HEK293 (cell line): ENCODE measurements around the gene CBX8.
A peak's percentile ranks its signal among the peaks of the same experiment; 100 is the strongest.

Experiments
- ATF2 ChIP-seq: fragments of 450-650 bp; formaldehyde crosslinking; IDR thresholded peaks from 2 replicates; pipeline ENCODE4 v1.5.1; 2016; ENCODE audit warnings: missing biosample characterization, missing genetic modification characterization, low read depth
- BCL11A ChIP-seq: fragments of 450-650 bp; formaldehyde crosslinking; IDR thresholded peaks from 2 replicates; pipeline ENCODE4 v1.5.1; 2016; ENCODE audit warnings: low read depth, missing biosample characterization, missing genetic modification characterization
- CTCF ChIP-seq: fragments of 450-650 bp; formaldehyde crosslinking; IDR thresholded peaks from 2 replicates; pipeline ENCODE4 v1.5.1; 2016; ENCODE audit warnings: missing biosample characterization, missing genetic modification characterization
- GLIS1 ChIP-seq: fragments of 450-650 bp; formaldehyde crosslinking; IDR thresholded peaks from 2 replicates; pipeline ENCODE4 v1.5.1; 2016; ENCODE audit warnings: missing biosample characterization, missing genetic modification characterization
- HIC1 ChIP-seq: fragments of 450-650 bp; formaldehyde crosslinking; IDR thresholded peaks from 2 replicates; pipeline ENCODE4 v1.5.1; 2016; ENCODE audit warnings: missing biosample characterization, missing genetic modification characterization
- HOXD13 ChIP-seq: sonication (generic); formaldehyde crosslinking; IDR thresholded peaks from 2 replicates; pipeline ENCODE4 v1.8.0; 2022; ENCODE audit warnings: missing genetic modification reagents, borderline replicate concordance
- KLF7 ChIP-seq: fragments of 450-650 bp; formaldehyde crosslinking; IDR thresholded peaks from 2 replicates; pipeline ENCODE4 v1.5.1; 2016; ENCODE audit warnings: missing biosample characterization, missing genetic modification characterization, borderline replicate concordance
- PATZ1 ChIP-seq: fragments of 450-650 bp; formaldehyde crosslinking; IDR thresholded peaks from 2 replicates; pipeline ENCODE4 v1.5.1; 2016; ENCODE audit warnings: missing biosample characterization, missing genetic modification characterization
- PRDM1 ChIP-seq: fragments of 450-650 bp; formaldehyde crosslinking; IDR thresholded peaks from 2 replicates; pipeline ENCODE4; 2016; ENCODE audit warnings: missing biosample characterization, missing genetic modification characterization
- SP7 ChIP-seq: fragments of 450-650 bp; formaldehyde crosslinking; IDR thresholded peaks from 2 replicates; pipeline ENCODE4 v1.5.1; 2016; ENCODE audit warnings: missing biosample characterization, missing genetic modification characterization
- TRIM28 ChIP-seq: IDR thresholded peaks from 2 replicates; pipeline ENCODE4 v1.6.1; 2011; ENCODE audit warnings: low read length, control low read depth, borderline replicate concordance
- ZBTB21 ChIP-seq: fragments of 450-650 bp; formaldehyde crosslinking; IDR thresholded peaks from 2 replicates; pipeline ENCODE4 v1.5.1; 2017; ENCODE audit warnings: missing biosample characterization, missing genetic modification characterization
- ZEB2 ChIP-seq: fragments of 450-650 bp; formaldehyde crosslinking; IDR thresholded peaks from 2 replicates; pipeline ENCODE4 v1.5.1; 2016; ENCODE audit warnings: missing biosample characterization, missing genetic modification characterization
- ZFHX2 ChIP-seq: fragments of 450-650 bp; formaldehyde crosslinking; conservative IDR thresholded peaks from 2 replicates; pipeline ENCODE4 v1.5.1; 2016; ENCODE audit warnings: missing biosample characterization, missing genetic modification characterization
- ZFP41 ChIP-seq: fragments of 450-650 bp; formaldehyde crosslinking; IDR thresholded peaks from 2 replicates; pipeline ENCODE4 v1.5.1; 2016; ENCODE audit warnings: missing biosample characterization, missing genetic modification characterization, borderline replicate concordance
- ZNF146 ChIP-seq: fragments of 450-650 bp; formaldehyde crosslinking; IDR thresholded peaks from 2 replicates; pipeline ENCODE4 v1.5.1; 2016; ENCODE audit warnings: missing biosample characterization, missing genetic modification characterization
- ZNF2 ChIP-seq: fragments of 450-650 bp; formaldehyde crosslinking; IDR thresholded peaks from 2 replicates; pipeline ENCODE4 v1.5.1; 2016; ENCODE audit warnings: missing biosample characterization, missing genetic modification characterization
- ZNF302 ChIP-seq: fragments of 450-650 bp; formaldehyde crosslinking; IDR thresholded peaks from 2 replicates; pipeline ENCODE4 v1.5.1; 2016; ENCODE audit warnings: missing biosample characterization, missing genetic modification characterization, low read depth
- ZNF391 ChIP-seq: fragments of 450-650 bp; formaldehyde crosslinking; IDR thresholded peaks from 2 replicates; pipeline ENCODE4 v1.5.1; 2016; ENCODE audit warnings: low read depth, missing biosample characterization, missing genetic modification characterization, borderline replicate concordance
- ZNF394 ChIP-seq: fragments of 450-650 bp; formaldehyde crosslinking; IDR thresholded peaks from 2 replicates; pipeline ENCODE4 v1.5.1; 2016; ENCODE audit warnings: missing biosample characterization, missing genetic modification characterization, mild to moderate bottlenecking, moderate library complexity, borderline replicate concordance
- ZNF404 ChIP-seq: fragments of 450-650 bp; formaldehyde crosslinking; IDR thresholded peaks from 2 replicates; pipeline ENCODE4 v1.5.1; 2017; ENCODE audit warnings: missing biosample characterization, missing genetic modification characterization
- ZNF510 ChIP-seq: fragments of 450-650 bp; formaldehyde crosslinking; IDR thresholded peaks from 2 replicates; pipeline ENCODE4 v1.5.1; 2018; ENCODE audit warnings: mild to moderate bottlenecking, missing genetic modification characterization, missing biosample characterization; ENCODE audit not compliant: insufficient replicate concordance
- ZNF530 ChIP-seq: fragments of 450-650 bp; formaldehyde crosslinking; IDR thresholded peaks from 2 replicates; pipeline ENCODE4 v1.5.1; 2016; ENCODE audit warnings: low read depth, missing biosample characterization, missing genetic modification characterization
- ZNF558 ChIP-seq: fragments of 450-650 bp; formaldehyde crosslinking; IDR thresholded peaks from 2 replicates; pipeline ENCODE4 v1.5.1; 2016; ENCODE audit warnings: missing biosample characterization, missing genetic modification characterization
- ZNF571 ChIP-seq: fragments of 450-650 bp; formaldehyde crosslinking; IDR thresholded peaks from 2 replicates; pipeline ENCODE4 v1.5.0; 2017; ENCODE audit warnings: missing biosample characterization, missing genetic modification characterization
- ZNF626 ChIP-seq: fragments of 450-650 bp; sonication (Bioruptor Pico); formaldehyde crosslinking; IDR thresholded peaks from 2 replicates; pipeline ENCODE4 v1.5.1; 2018; ENCODE audit warnings: missing biosample characterization, missing genetic modification characterization, inconsistent platforms
- ZNF785 ChIP-seq: fragments of 450-650 bp; formaldehyde crosslinking; IDR thresholded peaks from 2 replicates; pipeline ENCODE4 v1.5.1; 2016; ENCODE audit warnings: missing biosample characterization, missing genetic modification characterization
- ZNF792 ChIP-seq: fragments of 450-650 bp; formaldehyde crosslinking; IDR thresholded peaks from 2 replicates; pipeline ENCODE4 v1.5.1; 2016; ENCODE audit warnings: missing biosample characterization, missing genetic modification characterization
- ZSCAN30 ChIP-seq: fragments of 450-650 bp; IDR thresholded peaks from 2 replicates; pipeline ENCODE4 v1.5.1; 2018; ENCODE audit warnings: missing biosample characterization, mild to moderate bottlenecking, missing genetic modification characterization, moderate library complexity
- TF ChIP-seq, protein P1 (sequence below): fragments of 450-650 bp; formaldehyde crosslinking; IDR thresholded peaks from 2 replicates; pipeline ENCODE4 v1.5.1; 2016; ENCODE audit warnings: missing biosample characterization, missing genetic modification characterization
- TF ChIP-seq, protein P2 (sequence below): fragments of 450-650 bp; formaldehyde crosslinking; IDR thresholded peaks from 2 replicates; pipeline ENCODE4 v1.5.1; 2017; ENCODE audit warnings: missing biosample characterization, missing genetic modification characterization

CBX8 gene

DNA sequence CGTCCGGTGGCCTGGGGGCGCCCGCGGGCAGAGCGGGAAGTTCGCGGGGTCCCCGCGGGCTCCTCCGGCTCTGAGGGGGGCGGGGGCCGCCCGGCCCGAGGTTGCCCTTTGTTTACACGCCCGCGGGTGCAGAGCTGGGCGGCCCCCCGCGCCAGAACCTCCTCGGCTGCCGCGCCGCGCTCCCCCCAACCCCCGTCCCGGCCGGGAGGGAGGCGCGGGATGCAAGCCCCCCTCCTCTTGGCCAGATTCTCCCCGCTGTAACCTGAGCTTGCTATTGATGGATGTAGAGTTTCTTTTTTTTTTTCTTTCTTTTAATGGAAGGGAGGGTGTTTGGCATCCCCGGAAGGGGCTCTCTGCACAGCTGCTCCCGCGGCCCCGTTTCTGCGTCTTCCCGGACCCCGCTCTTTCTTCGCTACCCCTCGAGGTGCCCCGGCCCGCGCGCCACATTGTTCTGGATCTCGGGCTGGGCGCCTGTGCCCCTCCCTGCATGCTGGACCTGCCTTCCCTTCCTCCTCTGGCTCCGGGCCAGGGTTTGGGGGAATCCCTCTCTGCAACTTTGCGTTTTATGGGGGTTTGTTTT lies 18.3 kb downstream of the CBX8 start (continued):
- no peak for TF ChIP-seq CTCF (tag by site-specific recombination)
- TF ChIP-seq PATZ1 (tag by site-specific recombination): peak; percentile 93
- no peak for TF ChIP-seq ZFP41
- TF ChIP-seq ZNF792 (tag by site-specific recombination): no peak
- no peak for TF ChIP-seq TRIM28
- TF ChIP-seq ZNF558 (tag by site-specific recombination): no peak
- TF ChIP-seq GLIS1: no peak
- TF ChIP-seq ZNF2 (tag by site-specific recombination): no peak
- TF ChIP-seq ZNF626 (tag by site-specific recombination): no peak
- TF ChIP-seq BCL11A (tag by site-specific recombination): no peak
- no peak for TF ChIP-seq ZNF404
- TF ChIP-seq HIC1 (tag by site-specific recombination): peak; percentile 73
- no peak for TF ChIP-seq ZNF571 (tag by site-specific recombination)
- TF ChIP-seq ZFHX2: peak; percentile 36; the same call in 1 of the 2 replicates
- TF ChIP-seq ZNF510: no peak
- TF ChIP-seq SP7 (tag by site-specific recombination): no peak
- TF ChIP-seq, protein P1, sequence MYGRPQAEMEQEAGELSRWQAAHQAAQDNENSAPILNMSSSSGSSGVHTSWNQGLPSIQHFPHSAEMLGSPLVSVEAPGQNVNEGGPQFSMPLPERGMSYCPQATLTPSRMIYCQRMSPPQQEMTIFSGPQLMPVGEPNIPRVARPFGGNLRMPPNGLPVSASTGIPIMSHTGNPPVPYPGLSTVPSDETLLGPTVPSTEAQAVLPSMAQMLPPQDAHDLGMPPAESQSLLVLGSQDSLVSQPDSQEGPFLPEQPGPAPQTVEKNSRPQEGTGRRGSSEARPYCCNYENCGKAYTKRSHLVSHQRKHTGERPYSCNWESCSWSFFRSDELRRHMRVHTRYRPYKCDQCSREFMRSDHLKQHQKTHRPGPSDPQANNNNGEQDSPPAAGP: peak; percentile 74; the same call in 1 of the 2 replicates
- peak; percentile 46; the same call in 1 of the 2 replicates for TF ChIP-seq ZNF391 (tag by site-specific recombination)
- TF ChIP-seq ZNF302 (tag by site-specific recombination): no peak
- no peak for TF ChIP-seq ZNF530 (tag by site-specific recombination)
- TF ChIP-seq ZBTB21 (tag by site-specific recombination): no peak
- TF ChIP-seq ZEB2 (tag by site-specific recombination): peak; percentile 83; the same call in 1 of the 2 replicates
- TF ChIP-seq ZSCAN30 (tag by site-specific recombination): peak; percentile 30; the same call in 1 of the 2 replicates
- no peak for TF ChIP-seq ZNF785 (tag by site-specific recombination)
- peak; percentile 20; the same call in 1 of the 2 replicates for TF ChIP-seq ZNF394 (tag by site-specific recombination)
- TF ChIP-seq KLF7: 0 out of 2 replicates have a peak, but pooled peaks have one; percentile 57
- no peak for TF ChIP-seq ATF2
- TF ChIP-seq ZNF146: no peak
- TF ChIP-seq, protein P2, sequence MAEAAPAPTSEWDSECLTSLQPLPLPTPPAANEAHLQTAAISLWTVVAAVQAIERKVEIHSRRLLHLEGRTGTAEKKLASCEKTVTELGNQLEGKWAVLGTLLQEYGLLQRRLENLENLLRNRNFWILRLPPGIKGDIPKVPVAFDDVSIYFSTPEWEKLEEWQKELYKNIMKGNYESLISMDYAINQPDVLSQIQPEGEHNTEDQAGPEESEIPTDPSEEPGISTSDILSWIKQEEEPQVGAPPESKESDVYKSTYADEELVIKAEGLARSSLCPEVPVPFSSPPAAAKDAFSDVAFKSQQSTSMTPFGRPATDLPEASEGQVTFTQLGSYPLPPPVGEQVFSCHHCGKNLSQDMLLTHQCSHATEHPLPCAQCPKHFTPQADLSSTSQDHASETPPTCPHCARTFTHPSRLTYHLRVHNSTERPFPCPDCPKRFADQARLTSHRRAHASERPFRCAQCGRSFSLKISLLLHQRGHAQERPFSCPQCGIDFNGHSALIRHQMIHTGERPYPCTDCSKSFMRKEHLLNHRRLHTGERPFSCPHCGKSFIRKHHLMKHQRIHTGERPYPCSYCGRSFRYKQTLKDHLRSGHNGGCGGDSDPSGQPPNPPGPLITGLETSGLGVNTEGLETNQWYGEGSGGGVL: peak; percentile 82
- TF ChIP-seq HOXD13 (CRISPR knock-in tag): no peak
- peak; percentile 57 for TF ChIP-seq PRDM1 (tag by site-specific recombination)
